HepG2 (cell line): ENCODE data around the gene VWCE. TPM values are rescaled to one million over a fixed set of nuclear protein-coding genes. Genes with fewer than 3 reads are reported as not detected.
A peak's percentile ranks its signal among the peaks of the same experiment; 100 is the strongest.

Source experiments
- ASH2L ChIP-seq: fragments of 300-600, 200-600 bp; sonication (generic); IDR thresholded peaks from 2 replicates; pipeline ENCODE4 v1.7.0; 2017; ENCODE audit warnings: low read depth, mild to moderate bottlenecking, moderate library complexity, mixed read lengths, low read length; ENCODE audit not compliant: insufficient read length
- BCL6 ChIP-seq: IDR thresholded peaks from 2 replicates; pipeline ENCODE4 v1.6.1; 2016; ENCODE audit warnings: missing genetic modification reagents, missing compliant biosample characterization
- FOSL1 ChIP-seq: sonication (generic); formaldehyde crosslinking; IDR thresholded peaks from 2 replicates; pipeline ENCODE4 v1.9.0; 2021; ENCODE audit warnings: missing genetic modification reagents, borderline replicate concordance
- HNRNPK ChIP-seq: fragments of 200-400 bp; formaldehyde crosslinking; IDR thresholded peaks from 2 replicates; pipeline ENCODE4 v1.6.1; 2018; ENCODE audit warnings: low read length, low read depth, moderate library complexity, mild to moderate bottlenecking; ENCODE audit not compliant: poor library complexity, severe bottlenecking
- NCOR1 ChIP-seq: fragments of 200-600 bp; sonication (generic); IDR thresholded peaks from 2 replicates; pipeline ENCODE4 v1.7.0; 2017; ENCODE audit warnings: antibody characterized with exemption, low read length, borderline replicate concordance
- RARG ChIP-seq: sonication (generic); formaldehyde crosslinking; IDR thresholded peaks from 2 replicates; pipeline ENCODE4 v1.4.0; 2020; ENCODE audit warnings: low read depth, mild to moderate bottlenecking, missing genetic modification reagents
- RXRA ChIP-seq: sonication (generic); formaldehyde crosslinking; IDR thresholded peaks from 2 replicates; pipeline ENCODE4 v1.5.1; 2020; ENCODE audit warnings: missing genetic modification reagents
- ZBTB42 ChIP-seq: sonication (generic); formaldehyde crosslinking; IDR thresholded peaks from 2 replicates; pipeline ENCODE4 v1.5.0; 2020; ENCODE audit warnings: mild to moderate bottlenecking, missing genetic modification reagents
- ZNF224 ChIP-seq: sonication (generic); formaldehyde crosslinking; IDR thresholded peaks from 2 replicates; pipeline ENCODE4 v1.5.0; 2020; ENCODE audit warnings: mild to moderate bottlenecking, missing genetic modification reagents
- ZNF431 ChIP-seq: sonication (generic); formaldehyde crosslinking; IDR thresholded peaks from 2 replicates; pipeline ENCODE4 v1.9.0; 2022; ENCODE audit warnings: missing genetic modification reagents, low read depth, mild to moderate bottlenecking, borderline replicate concordance
- ZNF816 ChIP-seq: sonication (generic); formaldehyde crosslinking; IDR thresholded peaks from 2 replicates; pipeline ENCODE4 v1.8.0; 2022; ENCODE audit warnings: missing genetic modification reagents, mild to moderate bottlenecking, borderline replicate concordance
- ZNF850 ChIP-seq: sonication (generic); formaldehyde crosslinking; conservative IDR thresholded peaks from 2 replicates; pipeline ENCODE4 v1.9.0; 2021; ENCODE audit warnings: mild to moderate bottlenecking, missing genetic modification reagents
- ZSCAN9 ChIP-seq: IDR thresholded peaks from 2 replicates; pipeline ENCODE4 v1.6.1; 2016; ENCODE audit warnings: borderline replicate concordance
- polyA plus RNA-seq, 8 experiments: library from polyadenylated mRNA; depleted of rRNA in 3 of 8; stranded (reverse) in 7 of 8; unstranded in 1 of 8; fragments of >200 nt; fragmentation: Illumina TruSeq in 4 of 8; extraction: Trizol in 4 of 8; gene quantifications; 2 replicates each; pipeline versions ENCODE4 v1.2.1 to v1.2.3, GENCODE V29; 2011 to 2016; ENCODE audit warnings: low read depth in 4 of 8, missing spikeins in 1 of 8, mixed read lengths in 1 of 8; ENCODE audit not compliant: insufficient read depth in 1 of 8
- total RNA-seq, 5 experiments: library from RNA; depleted of rRNA; stranded (reverse); fragments of >200 nt; fragmentation: Illumina TruSeq; extraction: Trizol; gene quantifications; 2 replicates each; pipeline ENCODE4 v1.2.3, GENCODE V29; 2016; ENCODE audit warnings: low read depth in 1 of 5
- TF ChIP-seq, protein P1 (sequence below): sonication (generic); formaldehyde crosslinking; IDR thresholded peaks from 2 replicates; pipeline ENCODE4 v1.8.0; 2022; ENCODE audit warnings: mild to moderate bottlenecking, missing genetic modification reagents
- TF ChIP-seq, protein P2 (sequence below): sonication (generic); formaldehyde crosslinking; IDR thresholded peaks from 2 replicates; pipeline ENCODE4 v1.8.1; 2023; ENCODE audit warnings: mild to moderate bottlenecking, missing genetic modification reagents, borderline replicate concordance
- TF ChIP-seq, protein P3 (sequence below): IDR thresholded peaks from 2 replicates; pipeline ENCODE4 v1.6.1; 2016; ENCODE audit warnings: control low read depth
- TF ChIP-seq, protein P4 (sequence below): sonication (generic); formaldehyde crosslinking; IDR thresholded peaks from 2 replicates; pipeline ENCODE4 v1.8.0; 2022; ENCODE audit warnings: missing genetic modification reagents, mild to moderate bottlenecking, moderate library complexity, borderline replicate concordance
- TF ChIP-seq, protein P5 (sequence below): sonication (generic); formaldehyde crosslinking; IDR thresholded peaks from 2 replicates; pipeline ENCODE4 v1.5.1; 2020; ENCODE audit warnings: mild to moderate bottlenecking, missing genetic modification reagents, borderline replicate concordance

The VWCE gene
- total and polyA plus RNA-seq, 2 of the 13 experiments (the other 11 are each of a cell fraction or from before 2014, with no cell fraction given), result 27.6 to 58.3 TPM

DNA sequence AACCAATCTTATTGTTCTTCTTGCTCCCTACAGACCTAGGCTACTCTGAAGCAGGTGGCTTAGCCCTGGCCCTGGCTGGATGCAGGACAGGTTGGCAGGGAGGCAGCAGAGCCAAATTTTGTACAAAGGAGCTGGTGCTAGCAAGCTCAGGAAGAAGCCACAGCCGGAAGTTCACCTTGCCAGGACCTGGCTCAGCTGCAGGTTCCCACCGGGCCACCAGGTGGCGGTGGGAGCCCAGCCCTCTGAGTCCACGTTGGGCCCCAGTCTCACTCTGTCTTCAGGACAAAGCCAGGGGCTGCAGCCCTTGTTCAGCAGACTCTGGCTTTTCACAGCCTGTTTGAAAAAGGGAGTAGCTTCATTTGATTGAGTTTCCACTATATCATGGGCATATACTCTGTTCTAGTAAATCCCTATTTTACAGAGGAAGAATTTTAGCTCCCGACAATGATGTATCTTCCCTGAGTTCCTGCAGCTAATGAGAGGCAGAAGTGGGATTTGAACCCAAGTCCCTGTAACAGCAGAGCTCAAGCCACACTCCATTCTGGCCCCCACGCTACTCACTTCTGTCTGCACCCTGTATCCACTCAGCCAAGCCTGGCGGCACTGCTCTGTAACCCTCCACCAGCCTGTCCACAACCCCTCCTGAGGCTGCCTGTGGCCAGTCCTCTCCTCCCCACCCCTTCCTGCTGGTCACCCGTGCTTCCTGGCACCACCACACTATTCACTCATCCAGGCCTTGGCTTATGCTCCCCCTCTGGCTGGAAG lies 41.2 kb upstream of the VWCE start (continued):
- TF ChIP-seq ZNF816 (CRISPR knock-in tag) (peak; percentile 41; the same call in 1 of the 2 replicates), BCL6 (CRISPR knock-in tag) (0 out of 2 replicates have a peak, but pooled peaks have one; percentile 30), ZNF224 (CRISPR knock-in tag) (no peak), ZBTB42 (no peak), RARG (no peak), ZSCAN9 (no peak), ZNF431 (CRISPR knock-in tag) (no peak), ASH2L (no peak), NCOR1 (no peak), HNRNPK (no peak), RXRA (no peak), ZNF850 (CRISPR knock-in tag) (no peak), FOSL1 (CRISPR knock-in tag) (no peak)
- TF ChIP-seq, protein P1, sequence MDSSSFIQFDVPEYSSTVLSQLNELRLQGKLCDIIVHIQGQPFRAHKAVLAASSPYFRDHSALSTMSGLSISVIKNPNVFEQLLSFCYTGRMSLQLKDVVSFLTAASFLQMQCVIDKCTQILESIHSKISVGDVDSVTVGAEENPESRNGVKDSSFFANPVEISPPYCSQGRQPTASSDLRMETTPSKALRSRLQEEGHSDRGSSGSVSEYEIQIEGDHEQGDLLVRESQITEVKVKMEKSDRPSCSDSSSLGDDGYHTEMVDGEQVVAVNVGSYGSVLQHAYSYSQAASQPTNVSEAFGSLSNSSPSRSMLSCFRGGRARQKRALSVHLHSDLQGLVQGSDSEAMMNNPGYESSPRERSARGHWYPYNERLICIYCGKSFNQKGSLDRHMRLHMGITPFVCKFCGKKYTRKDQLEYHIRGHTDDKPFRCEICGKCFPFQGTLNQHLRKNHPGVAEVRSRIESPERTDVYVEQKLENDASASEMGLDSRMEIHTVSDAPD (CRISPR knock-in tag), result no peak
- TF ChIP-seq, protein P2, sequence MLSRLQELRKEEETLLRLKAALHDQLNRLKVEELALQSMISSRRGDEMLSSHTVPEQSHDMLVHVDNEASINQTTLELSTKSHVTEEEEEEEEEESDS (CRISPR knock-in tag), result no peak
- TF ChIP-seq, protein P3, sequence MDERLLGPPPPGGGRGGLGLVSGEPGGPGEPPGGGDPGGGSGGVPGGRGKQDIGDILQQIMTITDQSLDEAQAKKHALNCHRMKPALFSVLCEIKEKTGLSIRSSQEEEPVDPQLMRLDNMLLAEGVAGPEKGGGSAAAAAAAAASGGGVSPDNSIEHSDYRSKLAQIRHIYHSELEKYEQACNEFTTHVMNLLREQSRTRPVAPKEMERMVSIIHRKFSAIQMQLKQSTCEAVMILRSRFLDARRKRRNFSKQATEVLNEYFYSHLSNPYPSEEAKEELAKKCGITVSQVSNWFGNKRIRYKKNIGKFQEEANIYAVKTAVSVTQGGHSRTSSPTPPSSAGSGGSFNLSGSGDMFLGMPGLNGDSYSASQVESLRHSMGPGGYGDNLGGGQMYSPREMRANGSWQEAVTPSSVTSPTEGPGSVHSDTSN (CRISPR knock-in tag), result no peak
- TF ChIP-seq, protein P4, sequence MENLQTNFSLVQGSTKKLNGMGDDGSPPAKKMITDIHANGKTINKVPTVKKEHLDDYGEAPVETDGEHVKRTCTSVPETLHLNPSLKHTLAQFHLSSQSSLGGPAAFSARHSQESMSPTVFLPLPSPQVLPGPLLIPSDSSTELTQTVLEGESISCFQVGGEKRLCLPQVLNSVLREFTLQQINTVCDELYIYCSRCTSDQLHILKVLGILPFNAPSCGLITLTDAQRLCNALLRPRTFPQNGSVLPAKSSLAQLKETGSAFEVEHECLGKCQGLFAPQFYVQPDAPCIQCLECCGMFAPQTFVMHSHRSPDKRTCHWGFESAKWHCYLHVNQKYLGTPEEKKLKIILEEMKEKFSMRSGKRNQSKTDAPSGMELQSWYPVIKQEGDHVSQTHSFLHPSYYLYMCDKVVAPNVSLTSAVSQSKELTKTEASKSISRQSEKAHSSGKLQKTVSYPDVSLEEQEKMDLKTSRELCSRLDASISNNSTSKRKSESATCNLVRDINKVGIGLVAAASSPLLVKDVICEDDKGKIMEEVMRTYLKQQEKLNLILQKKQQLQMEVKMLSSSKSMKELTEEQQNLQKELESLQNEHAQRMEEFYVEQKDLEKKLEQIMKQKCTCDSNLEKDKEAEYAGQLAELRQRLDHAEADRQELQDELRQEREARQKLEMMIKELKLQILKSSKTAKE (CRISPR knock-in tag), result no peak
- TF ChIP-seq, protein P5, sequence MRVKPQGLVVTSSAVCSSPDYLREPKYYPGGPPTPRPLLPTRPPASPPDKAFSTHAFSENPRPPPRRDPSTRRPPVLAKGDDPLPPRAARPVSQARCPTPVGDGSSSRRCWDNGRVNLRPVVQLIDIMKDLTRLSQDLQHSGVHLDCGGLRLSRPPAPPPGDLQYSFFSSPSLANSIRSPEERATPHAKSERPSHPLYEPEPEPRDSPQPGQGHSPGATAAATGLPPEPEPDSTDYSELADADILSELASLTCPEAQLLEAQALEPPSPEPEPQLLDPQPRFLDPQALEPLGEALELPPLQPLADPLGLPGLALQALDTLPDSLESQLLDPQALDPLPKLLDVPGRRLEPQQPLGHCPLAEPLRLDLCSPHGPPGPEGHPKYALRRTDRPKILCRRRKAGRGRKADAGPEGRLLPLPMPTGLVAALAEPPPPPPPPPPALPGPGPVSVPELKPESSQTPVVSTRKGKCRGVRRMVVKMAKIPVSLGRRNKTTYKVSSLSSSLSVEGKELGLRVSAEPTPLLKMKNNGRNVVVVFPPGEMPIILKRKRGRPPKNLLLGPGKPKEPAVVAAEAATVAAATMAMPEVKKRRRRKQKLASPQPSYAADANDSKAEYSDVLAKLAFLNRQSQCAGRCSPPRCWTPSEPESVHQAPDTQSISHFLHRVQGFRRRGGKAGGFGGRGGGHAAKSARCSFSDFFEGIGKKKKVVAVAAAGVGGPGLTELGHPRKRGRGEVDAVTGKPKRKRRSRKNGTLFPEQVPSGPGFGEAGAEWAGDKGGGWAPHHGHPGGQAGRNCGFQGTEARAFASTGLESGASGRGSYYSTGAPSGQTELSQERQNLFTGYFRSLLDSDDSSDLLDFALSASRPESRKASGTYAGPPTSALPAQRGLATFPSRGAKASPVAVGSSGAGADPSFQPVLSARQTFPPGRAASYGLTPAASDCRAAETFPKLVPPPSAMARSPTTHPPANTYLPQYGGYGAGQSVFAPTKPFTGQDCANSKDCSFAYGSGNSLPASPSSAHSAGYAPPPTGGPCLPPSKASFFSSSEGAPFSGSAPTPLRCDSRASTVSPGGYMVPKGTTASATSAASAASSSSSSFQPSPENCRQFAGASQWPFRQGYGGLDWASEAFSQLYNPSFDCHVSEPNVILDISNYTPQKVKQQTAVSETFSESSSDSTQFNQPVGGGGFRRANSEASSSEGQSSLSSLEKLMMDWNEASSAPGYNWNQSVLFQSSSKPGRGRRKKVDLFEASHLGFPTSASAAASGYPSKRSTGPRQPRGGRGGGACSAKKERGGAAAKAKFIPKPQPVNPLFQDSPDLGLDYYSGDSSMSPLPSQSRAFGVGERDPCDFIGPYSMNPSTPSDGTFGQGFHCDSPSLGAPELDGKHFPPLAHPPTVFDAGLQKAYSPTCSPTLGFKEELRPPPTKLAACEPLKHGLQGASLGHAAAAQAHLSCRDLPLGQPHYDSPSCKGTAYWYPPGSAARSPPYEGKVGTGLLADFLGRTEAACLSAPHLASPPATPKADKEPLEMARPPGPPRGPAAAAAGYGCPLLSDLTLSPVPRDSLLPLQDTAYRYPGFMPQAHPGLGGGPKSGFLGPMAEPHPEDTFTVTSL, result no peak
